Measurements from ENCODE around the gene ZNF385B.
A peak's percentile ranks its signal among the peaks of the same experiment; 100 is the strongest.

ZNF385B gene

GRCh38 chr2:179773986-179774385 lies 87.4 kb downstream of the ZNF385B start:
- no peak overlapping the region for H3K27ac ChIP-seq (ENCODE audit: low read depth, low read length)
- no peaks in the 10 kb centered on the region for H3K79me2 ChIP-seq (ENCODE audit: control insufficient read depth, insufficient read depth, low read length, unreplicated experiment)
- no peak overlapping the region for H3K4me3 ChIP-seq (ENCODE audit: low read depth, low read length)
- no peaks in the 10 kb centered on the region for H3K36me3 ChIP-seq (ENCODE audit: insufficient read depth, low read length)
- peaks cover 2% of the 10 kb centered on the region for H3K4me1 ChIP-seq (ENCODE audit: control insufficient read depth, insufficient read depth, low read length, unreplicated experiment)
- H2AFZ ChIP-seq (ENCODE audit: low read length, unreplicated experiment) = no peak overlapping the region
- H3K27me3 ChIP-seq (ENCODE audit: insufficient read depth, low read length) = no peaks in the 10 kb centered on the region

GRCh38 chr2:179772346-179772745 lies 89.1 kb downstream of the ZNF385B start:
- Histone ChIP-seq H3K4me1 (ENCODE audit: control insufficient read depth, insufficient read depth, low read length, unreplicated experiment) (peaks cover 8% of the 10 kb centered on the region), H3K27ac (ENCODE audit: low read depth, low read length) (no peak overlapping the region), H3K27me3 (ENCODE audit: insufficient read depth, low read length) (no peaks in the 10 kb centered on the region), H3K4me3 (ENCODE audit: low read depth, low read length) (no peak overlapping the region), H2AFZ (ENCODE audit: low read length, unreplicated experiment) (no peak overlapping the region), H3K36me3 (ENCODE audit: insufficient read depth, low read length) (no peaks in the 10 kb centered on the region), H3K79me2 (ENCODE audit: control insufficient read depth, insufficient read depth, low read length, unreplicated experiment) (no peaks in the 10 kb centered on the region)

DNA sequence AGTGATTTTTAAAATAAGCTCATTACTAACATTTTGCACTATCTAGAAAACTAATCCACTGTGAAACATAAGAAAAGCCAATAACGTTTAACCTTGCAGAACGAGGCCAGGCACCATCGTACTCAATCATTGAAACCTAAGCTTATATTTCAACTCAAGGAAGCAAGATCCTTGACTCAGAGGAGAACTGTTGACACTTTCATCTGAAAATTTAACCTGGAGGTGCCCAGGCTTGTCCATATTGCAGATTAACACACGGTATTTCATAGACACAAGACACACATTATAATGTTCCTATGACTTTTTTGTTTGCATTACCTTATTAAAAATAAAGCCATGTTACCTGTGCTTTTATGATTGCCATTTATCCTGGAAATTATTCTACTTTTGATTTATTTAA lies 89.6 kb downstream of the ZNF385B start:
- H3K27ac ChIP-seq (ENCODE audit: low read depth, low read length) = no peak overlapping the region
- H2AFZ ChIP-seq (ENCODE audit: low read length, unreplicated experiment) = no peak overlapping the region
- no peaks in the 10 kb centered on the region for H3K27me3 ChIP-seq (ENCODE audit: insufficient read depth, low read length)
- H3K4me1 ChIP-seq (ENCODE audit: control insufficient read depth, insufficient read depth, low read length, unreplicated experiment) = peaks cover 8% of the 10 kb centered on the region
- H3K79me2 ChIP-seq (ENCODE audit: control insufficient read depth, insufficient read depth, low read length, unreplicated experiment) = no peaks in the 10 kb centered on the region
- H3K4me3 ChIP-seq (ENCODE audit: low read depth, low read length) = no peak overlapping the region
- H3K36me3 ChIP-seq (ENCODE audit: insufficient read depth, low read length) = no peaks in the 10 kb centered on the region

GRCh38 chr2:179770029-179770428 lies 91.4 kb downstream of the ZNF385B start:
- Histone ChIP-seq H2AFZ (ENCODE audit: low read length, unreplicated experiment) (no peak overlapping the region), H3K4me1 (ENCODE audit: control insufficient read depth, insufficient read depth, low read length, unreplicated experiment) (peaks cover 8% of the 10 kb centered on the region), H3K4me3 (ENCODE audit: low read depth, low read length) (no peak overlapping the region), H3K27me3 (ENCODE audit: insufficient read depth, low read length) (peaks cover 4% of the 10 kb centered on the region; the same call in 1 of the 2 replicates), H3K79me2 (ENCODE audit: control insufficient read depth, insufficient read depth, low read length, unreplicated experiment) (no peaks in the 10 kb centered on the region), H3K36me3 (ENCODE audit: insufficient read depth, low read length) (no peaks in the 10 kb centered on the region), H3K27ac (ENCODE audit: low read depth, low read length) (no peak overlapping the region)

GRCh38 chr2:179769323-179769722 lies 92.1 kb downstream of the ZNF385B start:
- H3K79me2 ChIP-seq (ENCODE audit: control insufficient read depth, insufficient read depth, low read length, unreplicated experiment) = no peaks in the 10 kb centered on the region
- H3K27ac ChIP-seq (ENCODE audit: low read depth, low read length) = no peak overlapping the region
- H3K4me3 ChIP-seq (ENCODE audit: low read depth, low read length) = no peak overlapping the region
- H3K27me3 ChIP-seq (ENCODE audit: insufficient read depth, low read length) = peaks cover 4% of the 10 kb centered on the region; the same call in 1 of the 2 replicates
- peaks cover 8% of the 10 kb centered on the region for H3K4me1 ChIP-seq (ENCODE audit: control insufficient read depth, insufficient read depth, low read length, unreplicated experiment)
- H2AFZ ChIP-seq (ENCODE audit: low read length, unreplicated experiment) = no peak overlapping the region
- no peaks in the 10 kb centered on the region for H3K36me3 ChIP-seq (ENCODE audit: insufficient read depth, low read length)

DNA sequence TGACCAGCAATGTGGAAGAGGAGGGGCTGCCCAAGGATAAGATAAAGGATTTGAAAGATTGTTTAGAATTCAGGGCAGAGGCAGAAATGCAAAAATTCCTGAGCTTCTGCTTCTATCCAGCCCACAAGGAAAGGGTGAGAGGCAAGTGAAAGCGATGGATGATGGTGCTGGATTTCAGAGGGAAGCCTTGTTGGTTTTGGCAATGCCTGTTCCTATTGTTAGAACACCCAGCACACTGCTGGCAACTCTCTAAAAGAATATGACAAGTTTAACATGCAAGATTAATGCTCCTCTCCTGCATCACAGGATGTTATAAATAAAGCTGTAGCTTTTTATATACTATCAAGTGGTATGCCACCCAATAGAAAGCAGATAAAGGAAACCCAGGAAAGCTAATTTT lies 92.6 kb downstream of the ZNF385B start:
- Histone ChIP-seq H2AFZ (ENCODE audit: low read length, unreplicated experiment) (no peak overlapping the region), H3K4me1 (ENCODE audit: control insufficient read depth, insufficient read depth, low read length, unreplicated experiment) (peaks cover 8% of the 10 kb centered on the region), H3K27me3 (ENCODE audit: insufficient read depth, low read length) (peaks cover 4% of the 10 kb centered on the region; the same call in 1 of the 2 replicates)

GRCh38 chr2:179765666-179766065 lies 95.7 kb downstream of the ZNF385B start:
- peaks cover 8% of the 10 kb centered on the region for H3K4me1 ChIP-seq (ENCODE audit: control insufficient read depth, insufficient read depth, low read length, unreplicated experiment)
- H3K27me3 ChIP-seq (ENCODE audit: insufficient read depth, low read length) = peaks cover 4% of the 10 kb centered on the region; the same call in 1 of the 2 replicates
- H3K4me3 ChIP-seq (ENCODE audit: low read depth, low read length) = no peak overlapping the region
- no peaks in the 10 kb centered on the region for H3K79me2 ChIP-seq (ENCODE audit: control insufficient read depth, insufficient read depth, low read length, unreplicated experiment)
- H2AFZ ChIP-seq (ENCODE audit: low read length, unreplicated experiment) = no peak overlapping the region
- H3K36me3 ChIP-seq (ENCODE audit: insufficient read depth, low read length) = no peaks in the 10 kb centered on the region
- no peak overlapping the region for H3K27ac ChIP-seq (ENCODE audit: low read depth, low read length)

More for the DNA sequence above, 92.6 kb downstream of the ZNF385B start:
- Histone ChIP-seq H3K4me3 (ENCODE audit: low read depth, low read length) (no peak overlapping the region), H3K36me3 (ENCODE audit: insufficient read depth, low read length) (no peaks in the 10 kb centered on the region), H3K79me2 (ENCODE audit: control insufficient read depth, insufficient read depth, low read length, unreplicated experiment) (no peaks in the 10 kb centered on the region), H3K27ac (ENCODE audit: low read depth, low read length) (no peak overlapping the region)

GRCh38 chr2:179764710-179765109 lies 96.7 kb downstream of the ZNF385B start:
- H3K27me3 ChIP-seq (ENCODE audit: insufficient read depth, low read length) = peaks cover 4% of the 10 kb centered on the region; the same call in 1 of the 2 replicates
- no peak overlapping the region for H3K27ac ChIP-seq (ENCODE audit: low read depth, low read length)
- H3K36me3 ChIP-seq (ENCODE audit: insufficient read depth, low read length) = no peaks in the 10 kb centered on the region
- no peaks in the 10 kb centered on the region for H3K79me2 ChIP-seq (ENCODE audit: control insufficient read depth, insufficient read depth, low read length, unreplicated experiment)
- H2AFZ ChIP-seq (ENCODE audit: low read length, unreplicated experiment) = no peak overlapping the region
- H3K4me3 ChIP-seq (ENCODE audit: low read depth, low read length) = no peak overlapping the region
- H3K4me1 ChIP-seq (ENCODE audit: control insufficient read depth, insufficient read depth, low read length, unreplicated experiment) = peaks cover 8% of the 10 kb centered on the region

GRCh38 chr2:179758636-179759035 lies 102.8 kb downstream of the ZNF385B start:
- Histone ChIP-seq H3K27ac (ENCODE audit: low read depth, low read length) (no peak overlapping the region), H3K4me1 (ENCODE audit: control insufficient read depth, insufficient read depth, low read length, unreplicated experiment) (no peaks in the 10 kb centered on the region), H2AFZ (ENCODE audit: low read length, unreplicated experiment) (no peak overlapping the region), H3K79me2 (ENCODE audit: control insufficient read depth, insufficient read depth, low read length, unreplicated experiment) (no peaks in the 10 kb centered on the region), H3K36me3 (ENCODE audit: insufficient read depth, low read length) (no peaks in the 10 kb centered on the region), H3K27me3 (ENCODE audit: insufficient read depth, low read length) (no peaks in the 10 kb centered on the region), H3K4me3 (ENCODE audit: low read depth, low read length) (no peak overlapping the region)

- H3K27me3 ChIP-seq (ENCODE audit: insufficient read depth, low read length) = no peaks in the 10 kb centered on the region
- H3K4me3 ChIP-seq (ENCODE audit: low read depth, low read length) = no peak overlapping the region
- H2AFZ ChIP-seq (ENCODE audit: low read length, unreplicated experiment) = no peak overlapping the region
- no peak overlapping the region for H3K27ac ChIP-seq (ENCODE audit: low read depth, low read length)
- no peaks in the 10 kb centered on the region for H3K36me3 ChIP-seq (ENCODE audit: insufficient read depth, low read length)
- peaks cover 7% of the 10 kb centered on the region for H3K4me1 ChIP-seq (ENCODE audit: control insufficient read depth, insufficient read depth, low read length, unreplicated experiment)
- H3K79me2 ChIP-seq (ENCODE audit: control insufficient read depth, insufficient read depth, low read length, unreplicated experiment) = no peaks in the 10 kb centered on the region
These were observed 110.1 kb downstream of the ZNF385B start for GRCh38 chr2:179751163-179751809.

- no peaks in the 10 kb centered on the region for H3K79me2 ChIP-seq (ENCODE audit: control insufficient read depth, insufficient read depth, low read length, unreplicated experiment)
- H2AFZ ChIP-seq (ENCODE audit: low read length, unreplicated experiment) = peak overlapping the region; percentile 61
- no peaks in the 10 kb centered on the region for H3K27me3 ChIP-seq (ENCODE audit: insufficient read depth, low read length)
- H3K36me3 ChIP-seq (ENCODE audit: insufficient read depth, low read length) = no peaks in the 10 kb centered on the region
- no peak overlapping the region for H3K4me3 ChIP-seq (ENCODE audit: low read depth, low read length)
- peaks cover 12% of the 10 kb centered on the region for H3K4me1 ChIP-seq (ENCODE audit: control insufficient read depth, insufficient read depth, low read length, unreplicated experiment)
- no peak overlapping the region for H3K27ac ChIP-seq (ENCODE audit: low read depth, low read length)
These were observed 112.2 kb downstream of the ZNF385B start for GRCh38 chr2:179749210-179749609.

Measured in ACC112 (cell line).